A673 (cell line): ENCODE data around the gene ORM1.

Source experiments
- EZH2 ChIP-seq: fragments of 200-600 bp; sonication (generic); IDR thresholded peaks from 2 replicates; pipeline ENCODE4 v1.6.1; 2017; ENCODE audit warnings: borderline replicate concordance, low read depth, mild to moderate bottlenecking, mixed read lengths, antibody characterized with exemption, low read length; ENCODE audit not compliant: poor library complexity, severe bottlenecking
- TF ChIP-seq, protein P1 (sequence below): fragments of 300-800, 200-600 bp; sonication (generic); conservative IDR thresholded peaks from 2 replicates; pipeline ENCODE4 v1.5.1; 2017; ENCODE audit warnings: low read depth, mild to moderate bottlenecking, antibody characterized with exemption, low read length, moderate library complexity, mixed read lengths

DNA sequence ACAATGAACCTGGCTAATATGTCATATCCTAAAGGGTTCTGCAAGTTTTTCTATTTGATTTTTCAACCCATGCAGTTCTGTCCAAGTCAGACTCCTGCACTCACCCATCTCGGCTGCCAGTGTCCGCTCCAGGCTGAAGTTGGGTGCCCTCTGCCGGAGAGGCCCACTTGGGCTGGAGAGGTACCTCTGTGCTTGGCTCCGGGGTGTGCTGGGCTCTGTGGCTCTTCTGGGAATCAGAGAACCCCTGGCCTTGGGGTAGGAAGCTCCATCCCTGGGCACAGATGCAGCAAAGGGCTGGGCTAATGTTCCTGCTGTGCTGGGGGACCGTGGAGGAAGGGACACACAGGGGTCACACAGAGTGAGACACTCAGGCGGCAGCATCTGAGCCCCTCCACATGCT is 32.9 kb downstream of the ORM1 start:
- TF ChIP-seq EZH2 = no peak
- TF ChIP-seq, protein P1, sequence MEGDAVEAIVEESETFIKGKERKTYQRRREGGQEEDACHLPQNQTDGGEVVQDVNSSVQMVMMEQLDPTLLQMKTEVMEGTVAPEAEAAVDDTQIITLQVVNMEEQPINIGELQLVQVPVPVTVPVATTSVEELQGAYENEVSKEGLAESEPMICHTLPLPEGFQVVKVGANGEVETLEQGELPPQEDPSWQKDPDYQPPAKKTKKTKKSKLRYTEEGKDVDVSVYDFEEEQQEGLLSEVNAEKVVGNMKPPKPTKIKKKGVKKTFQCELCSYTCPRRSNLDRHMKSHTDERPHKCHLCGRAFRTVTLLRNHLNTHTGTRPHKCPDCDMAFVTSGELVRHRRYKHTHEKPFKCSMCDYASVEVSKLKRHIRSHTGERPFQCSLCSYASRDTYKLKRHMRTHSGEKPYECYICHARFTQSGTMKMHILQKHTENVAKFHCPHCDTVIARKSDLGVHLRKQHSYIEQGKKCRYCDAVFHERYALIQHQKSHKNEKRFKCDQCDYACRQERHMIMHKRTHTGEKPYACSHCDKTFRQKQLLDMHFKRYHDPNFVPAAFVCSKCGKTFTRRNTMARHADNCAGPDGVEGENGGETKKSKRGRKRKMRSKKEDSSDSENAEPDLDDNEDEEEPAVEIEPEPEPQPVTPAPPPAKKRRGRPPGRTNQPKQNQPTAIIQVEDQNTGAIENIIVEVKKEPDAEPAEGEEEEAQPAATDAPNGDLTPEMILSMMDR = no peak
